NCI-H146 treated with DMSO at 0.1 percent for 48 hours (cell line): ENCODE data around the gene CABCOCO1.

ENCODE experiments used
- DNase-seq: peaks from one replicate; lab custom pipeline; 2025; ENCODE audit not compliant: unreplicated experiment; lab: John Stamatoyannopoulos, UW

The CABCOCO1 gene

DNA sequence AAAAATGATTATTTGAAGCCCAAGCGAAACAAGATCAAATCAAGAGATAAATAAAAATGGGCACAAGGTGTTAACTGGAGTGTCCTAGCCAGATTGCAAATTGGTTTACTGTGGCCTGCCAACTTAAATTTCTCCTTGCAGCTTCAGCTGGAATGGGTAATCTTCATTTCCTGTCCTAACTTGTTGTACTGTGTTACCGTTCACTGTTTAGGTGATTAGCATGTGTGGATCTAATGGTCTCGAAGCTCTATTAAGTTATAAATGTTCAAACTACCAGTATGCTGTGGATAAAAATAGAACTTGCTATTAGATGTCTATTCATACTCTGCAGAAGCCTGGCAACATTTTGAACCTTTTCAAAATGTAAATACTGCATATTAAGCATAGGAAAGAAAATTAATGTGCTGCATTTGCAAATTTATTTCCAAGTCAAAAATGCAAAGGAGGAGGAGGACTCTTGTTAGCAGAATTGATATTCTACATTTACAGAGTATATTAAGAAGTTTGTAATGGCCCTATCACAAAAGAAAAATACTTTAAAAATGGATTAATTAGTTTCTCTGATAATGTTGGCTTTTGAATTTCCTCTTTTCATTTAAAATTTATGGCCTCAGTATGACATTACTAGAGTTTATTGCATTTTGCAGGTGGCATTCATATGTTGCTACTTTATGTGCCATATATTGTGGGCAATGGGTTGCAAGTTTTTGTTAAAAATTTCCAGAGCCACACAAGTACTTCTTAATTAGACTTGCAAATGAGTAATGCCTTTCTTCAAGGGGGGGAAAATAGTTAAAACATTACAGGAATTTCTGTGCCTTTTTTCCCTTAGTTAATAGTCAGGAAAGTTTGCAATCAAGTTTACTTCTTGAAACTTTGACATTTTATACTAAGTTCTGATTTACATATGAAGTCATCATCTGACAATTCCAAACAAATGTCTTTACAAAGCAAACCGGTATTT, 92.1 kb downstream of the CABCOCO1 start:
- no peak for DNase-seq

DNA sequence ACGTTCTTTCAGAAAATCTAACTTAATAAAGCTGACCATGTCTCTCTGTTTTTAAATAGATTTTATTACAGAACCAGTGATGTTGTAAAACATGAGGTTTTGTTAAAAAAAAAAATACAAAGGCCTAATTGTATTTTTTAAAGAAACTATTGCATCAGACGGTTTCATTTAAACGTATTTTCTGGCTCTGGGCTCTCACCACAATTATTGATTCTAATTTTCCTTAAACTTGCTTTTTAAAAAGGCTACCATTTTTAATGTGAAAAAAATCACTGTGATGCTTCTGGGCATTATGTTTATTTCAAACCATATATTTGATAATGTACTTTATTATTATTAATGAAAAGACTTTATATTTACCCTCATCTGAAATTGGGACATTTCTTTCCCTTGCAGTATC, 94.3 kb downstream of the CABCOCO1 start:
- no peak for DNase-seq

- no peak for DNase-seq
Measured at GRCh38 chr10:61757525-61758397, 95.0 kb downstream of the CABCOCO1 start.

DNA sequence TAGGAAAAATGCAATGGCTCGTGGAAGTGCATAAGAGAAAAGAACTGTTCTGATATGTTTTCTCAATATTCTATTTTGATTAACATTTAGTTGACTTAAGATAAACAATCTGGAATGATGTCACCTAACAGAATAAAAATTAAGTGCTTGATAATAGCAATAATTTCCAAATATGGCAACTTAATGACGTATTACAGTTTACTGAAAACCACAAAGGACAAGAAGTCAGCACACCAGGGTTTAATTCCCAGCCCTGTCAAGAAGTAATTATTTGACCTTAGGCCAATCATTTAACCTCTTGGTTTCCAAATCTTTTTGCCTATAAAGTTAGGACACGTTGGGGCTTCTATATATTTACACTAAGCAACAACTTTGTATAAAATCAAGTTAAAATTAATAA, 95.7 kb downstream of the CABCOCO1 start:
- no peak for DNase-seq

- DNase-seq: no peak
Measured at GRCh38 chr10:61759751-61760150, 97.0 kb downstream of the CABCOCO1 start.

- no peak for DNase-seq
Measured at GRCh38 chr10:61760943-61761824, 98.5 kb downstream of the CABCOCO1 start.

DNA sequence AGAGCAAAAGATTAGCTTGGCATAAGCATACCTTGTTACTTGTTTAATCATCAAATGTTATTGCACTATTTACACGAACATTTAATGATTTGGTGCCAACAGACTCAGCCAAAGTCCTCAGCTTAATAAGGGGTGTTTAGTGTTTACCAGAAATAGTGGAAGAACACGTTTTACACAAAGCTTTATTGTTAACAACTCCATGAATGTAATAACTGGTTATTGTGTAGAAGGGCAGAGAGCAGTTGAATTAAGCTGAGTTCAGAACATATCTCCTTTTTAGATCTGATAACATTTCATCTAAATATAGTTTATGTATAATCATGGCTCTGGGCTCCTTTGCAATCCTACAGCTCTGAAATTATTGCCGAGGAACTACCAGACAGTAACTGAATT, 99.1 kb downstream of the CABCOCO1 start:
- DNase-seq: no peak

DNA sequence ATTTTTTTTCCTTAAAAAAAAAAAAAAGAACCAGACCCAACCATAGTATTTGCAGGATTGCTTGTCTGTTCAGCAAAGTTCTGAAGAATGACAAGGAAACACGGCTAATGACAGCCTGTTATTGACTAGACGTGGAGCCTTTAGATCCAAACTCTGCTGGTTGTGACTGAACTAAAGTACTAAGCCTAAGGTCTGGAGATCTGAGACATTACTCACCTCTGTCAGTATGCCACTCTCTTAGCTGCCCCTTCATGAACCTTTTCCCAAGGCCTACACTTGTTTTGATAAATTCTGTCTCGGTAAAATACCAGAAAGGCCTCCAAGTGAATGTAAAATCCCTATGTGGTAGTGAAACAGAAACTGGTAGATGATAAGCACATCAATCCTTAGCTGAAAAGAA, 101.0 kb downstream of the CABCOCO1 start:
- no peak for DNase-seq

- no peak for DNase-seq
Measured at GRCh38 chr10:61764486-61764885, 101.8 kb downstream of the CABCOCO1 start.

DNA sequence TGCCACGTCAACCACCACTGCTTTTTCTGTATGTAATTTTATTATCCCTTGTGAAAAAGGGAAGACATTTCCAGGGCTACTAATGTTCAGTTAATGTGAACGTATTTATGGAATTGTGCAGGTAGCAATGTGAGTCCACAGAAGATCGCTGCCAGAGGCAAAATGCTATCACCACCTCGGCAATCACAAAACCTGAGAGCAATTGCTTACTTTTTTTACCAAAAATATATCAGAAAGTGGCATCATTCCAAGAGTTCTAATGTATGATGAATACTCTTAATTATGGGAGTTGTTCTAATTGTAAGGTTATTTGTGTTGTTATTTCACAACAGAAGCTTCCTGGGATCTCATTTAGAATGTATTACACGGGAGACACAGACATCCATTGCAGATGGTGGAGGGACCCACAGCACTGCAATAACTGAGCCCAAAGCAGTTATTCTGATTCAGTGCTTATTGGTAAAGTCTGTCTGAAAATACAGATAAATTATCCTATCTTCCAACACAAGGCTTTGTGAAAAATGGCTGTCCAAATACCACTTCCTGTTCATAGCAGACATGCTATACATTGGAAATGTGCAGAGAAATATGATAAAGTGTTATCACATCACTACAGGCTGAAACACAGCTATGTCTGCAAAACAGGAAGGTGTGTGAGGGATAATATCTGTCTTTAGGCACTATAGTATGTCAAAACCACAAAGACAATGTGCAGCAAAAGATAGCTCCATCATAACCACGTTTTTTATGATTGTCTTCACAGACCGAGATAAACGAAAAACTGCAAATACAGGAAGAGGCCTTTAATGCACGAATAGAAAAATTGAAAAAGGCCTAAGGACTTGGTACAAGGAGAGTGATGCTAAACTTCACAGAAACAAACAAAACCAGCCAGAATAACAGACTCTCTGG, 102.7 kb downstream of the CABCOCO1 start:
- no peak for DNase-seq

DNA sequence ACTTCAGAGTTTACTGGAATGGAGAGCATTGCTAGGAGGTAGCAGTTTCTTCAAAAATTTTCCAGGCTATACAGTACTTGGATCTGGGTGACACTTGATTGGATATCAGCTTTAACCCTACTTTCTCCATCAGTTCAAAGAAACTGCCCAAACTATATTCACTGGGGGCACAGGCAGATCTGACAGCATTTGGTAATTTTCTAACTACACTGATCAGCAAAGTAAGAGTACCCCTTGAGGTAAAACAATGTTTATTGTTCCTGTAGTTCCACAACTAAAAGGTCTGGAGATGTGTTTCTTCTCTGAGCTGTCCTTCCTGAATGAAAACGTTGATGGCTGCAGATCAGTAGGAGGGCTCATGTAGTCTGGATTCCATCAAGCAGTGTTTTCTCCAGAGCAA, 104.2 kb downstream of the CABCOCO1 start:
- DNase-seq: no peak

DNA sequence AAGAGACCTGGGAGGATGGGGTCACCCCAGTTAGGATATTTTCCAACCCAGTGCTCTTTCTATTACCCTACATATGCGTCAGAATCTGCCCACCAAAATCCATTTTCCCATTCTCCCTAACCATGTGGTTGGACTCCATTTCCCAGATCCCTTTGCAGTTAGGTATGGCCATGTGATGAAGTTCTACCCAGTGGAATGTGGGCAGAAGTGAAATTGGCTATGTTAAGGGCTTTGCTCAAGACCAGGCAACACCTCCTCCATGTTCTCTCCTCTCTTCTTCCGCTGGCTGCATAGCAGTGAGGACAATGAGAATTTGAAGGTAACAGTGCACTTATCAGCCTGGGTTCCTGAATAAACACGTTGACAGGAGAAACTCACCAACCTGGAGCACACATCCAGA, 111.3 kb downstream of the CABCOCO1 start:
- no peak for DNase-seq

DNA sequence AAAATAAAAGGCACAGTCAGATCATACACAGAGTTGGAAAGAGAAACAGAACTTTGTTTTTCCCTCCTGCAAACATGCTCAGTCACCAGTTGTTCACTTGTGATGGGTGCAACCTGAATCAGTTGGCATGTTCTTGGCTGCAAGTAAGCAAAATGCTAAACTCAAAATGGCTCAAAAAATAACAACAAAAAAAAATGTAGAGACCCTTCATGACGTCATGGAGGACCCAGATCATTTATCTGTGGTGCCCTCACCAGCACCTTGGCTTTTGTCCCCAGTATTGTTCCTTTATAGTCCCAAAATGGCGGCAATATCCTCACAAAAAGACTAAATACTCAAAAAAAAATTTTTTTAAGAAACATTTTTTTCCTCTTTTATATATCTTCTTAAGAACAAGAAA, 112.4 kb downstream of the CABCOCO1 start:
- DNase-seq: no peak

- no peak for DNase-seq
Measured at GRCh38 chr10:61776615-61777266, 114.0 kb downstream of the CABCOCO1 start.

- DNase-seq: no peak
Measured at GRCh38 chr10:61778137-61778536, 115.4 kb downstream of the CABCOCO1 start.

GRCh38 chr10:61779276-61779675, 116.5 kb downstream of the CABCOCO1 start:
- DNase-seq: no peak

- no peak for DNase-seq
Measured at GRCh38 chr10:61779950-61780659, 117.4 kb downstream of the CABCOCO1 start.

DNA sequence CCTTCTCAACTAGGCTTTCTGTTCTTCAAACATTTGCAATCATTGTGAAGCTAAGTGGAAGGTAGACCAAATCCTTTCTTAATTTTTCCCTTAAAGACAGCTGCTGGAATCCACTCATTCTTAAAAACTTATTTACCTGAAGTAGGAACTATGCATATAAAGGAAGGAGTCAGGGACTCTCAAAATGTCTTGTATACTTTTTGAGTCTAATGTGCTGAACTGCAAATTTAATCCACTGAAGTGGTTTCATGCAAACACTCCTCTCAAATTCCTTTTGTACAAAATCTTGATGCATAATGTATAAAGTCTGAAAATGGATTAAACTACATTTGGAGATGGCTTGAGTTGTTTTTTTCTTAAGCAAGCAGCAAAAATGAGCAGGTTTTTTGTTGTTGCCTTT, 118.0 kb downstream of the CABCOCO1 start:
- DNase-seq: no peak

DNA sequence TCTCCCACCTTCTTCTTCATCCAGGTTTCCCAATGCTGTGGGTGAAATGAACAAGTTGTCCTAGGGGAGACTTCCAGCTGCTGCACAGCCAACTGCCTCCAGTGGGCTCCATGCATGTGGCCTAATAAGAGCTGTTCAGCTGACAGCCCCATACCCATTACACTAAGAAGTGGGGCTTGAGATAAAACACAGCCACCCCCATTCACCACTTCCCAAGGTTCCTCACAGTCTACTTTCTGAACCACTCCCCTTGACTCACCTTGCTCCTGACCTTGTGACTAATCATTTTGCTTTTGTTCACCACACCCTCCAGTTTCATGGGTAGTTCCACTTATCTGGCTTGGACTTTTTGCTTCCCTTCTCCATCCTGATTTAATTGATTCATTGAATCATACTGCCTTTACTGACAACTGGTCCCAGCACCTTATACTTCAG, 119.3 kb downstream of the CABCOCO1 start:
- DNase-seq: no peak
